DND-41 (cell line): ENCODE data around the gene TMEM256.

Experiments used
- ATAC-seq: fragments of 200-7000 bp; cut with Tn5 transposase; 3 replicates; pipeline ENCODE4 v1.9.1; 2021; ENCODE audit warnings: low read depth; ENCODE audit not compliant: insufficient read depth
- DNase-seq: peaks from one replicate; pipeline ENCODE4 v3.0.0-alpha.2; 2020
- H2AFZ ChIP-seq: 2 replicates; pipeline ENCODE4 v1.6.0; 2012; ENCODE audit warnings: low read depth, low read length
- H3K27ac ChIP-seq: 2 replicates; pipeline ENCODE4 v1.5.1; 2012; ENCODE audit warnings: low read length, inconsistent platforms
- H3K27me3 ChIP-seq: fragments of 200-600 bp; sonication (generic); 2 replicates; pipeline ENCODE4 v1.6.0; 2012; ENCODE audit warnings: low read length, mild to moderate bottlenecking, inconsistent platforms; ENCODE audit not compliant: insufficient read depth, poor library complexity
- H3K36me3 ChIP-seq: 2 replicates; pipeline ENCODE4 v1.5.1; 2012; ENCODE audit warnings: low read length, inconsistent platforms; ENCODE audit not compliant: insufficient read depth
- H3K4me1 ChIP-seq: 2 replicates; pipeline ENCODE4 v1.5.1; 2012; ENCODE audit warnings: mild to moderate bottlenecking, low read length; ENCODE audit not compliant: insufficient read depth
- H3K4me2 ChIP-seq: 2 replicates; pipeline ENCODE4 v1.6.0; 2012; ENCODE audit warnings: mild to moderate bottlenecking, moderate library complexity, low read length, inconsistent platforms; ENCODE audit not compliant: insufficient read depth
- H3K4me3 ChIP-seq, 2 experiments: fragments of 200-600 bp in 1 of 2; shearing (Covaris generic) in 1 of 2; 2 replicates each; pipeline ENCODE4 v1.5.1; 2012 to 2016; ENCODE audit warnings: inconsistent platforms in 2 of 2, low read length in 2 of 2, mild to moderate bottlenecking in 2 of 2, low read depth in 1 of 2, moderate library complexity in 1 of 2
- H3K79me2 ChIP-seq: 2 replicates; pipeline ENCODE4 v1.6.0; 2012; ENCODE audit warnings: low read length, inconsistent platforms; ENCODE audit not compliant: insufficient read depth
- H3K9ac ChIP-seq: 2 replicates; pipeline ENCODE4 v1.6.0; 2012; ENCODE audit warnings: low read depth, mild to moderate bottlenecking, inconsistent platforms, low read length, moderate library complexity
- H3K9me3 ChIP-seq: 2 replicates; pipeline ENCODE4 v1.5.1; 2012; ENCODE audit warnings: low read length, moderate library complexity, mild to moderate bottlenecking, inconsistent platforms; ENCODE audit not compliant: insufficient read depth, severe bottlenecking
- H4K20me1 ChIP-seq: 2 replicates; pipeline ENCODE4 v1.6.0; 2012; ENCODE audit warnings: low read length; ENCODE audit not compliant: insufficient read depth
- CTCF ChIP-seq: IDR thresholded peaks from 2 replicates; pipeline ENCODE4 v1.5.1; 2012; ENCODE audit warnings: borderline replicate concordance, low read length, moderate library complexity, mild to moderate bottlenecking; ENCODE audit not compliant: poor library complexity, severe bottlenecking; ENCODE audit errors: extremely low read depth
- EZH2 ChIP-seq: IDR thresholded peaks from 3 replicates; pipeline ENCODE4 v1.6.1; 2012; ENCODE audit warnings: borderline replicate concordance, low read depth, mild to moderate bottlenecking, moderate library complexity, low read length, inconsistent platforms; ENCODE audit not compliant: severe bottlenecking

Gene TMEM256

GRCh38 chr17:7416323-7416722 lies 12.4 kb upstream of the TMEM256 start:
- no peaks in the 10 kb centered on the region for H3K9me3 ChIP-seq
- no peak overlapping the region for H3K27ac ChIP-seq
- no peak for ATAC-seq
- no peak overlapping the region for H3K9ac ChIP-seq
- no peak overlapping the region for H2AFZ ChIP-seq
- no peaks in the 10 kb centered on the region for H3K79me2 ChIP-seq
- H3K4me2 ChIP-seq = no peak overlapping the region
- TF ChIP-seq EZH2 (no peak), CTCF (no peak)
- H3K27me3 ChIP-seq = no peaks in the 10 kb centered on the region
- H3K36me3 ChIP-seq = no peaks in the 10 kb centered on the region
- no peaks in the 10 kb centered on the region for H3K4me1 ChIP-seq
- no peaks in the 10 kb centered on the region for H4K20me1 ChIP-seq
- no peak for DNase-seq
- H3K4me3 ChIP-seq = no peak overlapping the region

GRCh38 chr17:7415784-7416183 lies 11.9 kb upstream of the TMEM256 start:
- Histone ChIP-seq H3K27me3 (no peaks in the 10 kb centered on the region), H3K4me2 (no peak overlapping the region), H2AFZ (no peak overlapping the region), H3K9ac (no peak overlapping the region), H3K9me3 (no peaks in the 10 kb centered on the region), H3K27ac (no peak overlapping the region), H3K4me3 (no peak overlapping the region), H4K20me1 (no peaks in the 10 kb centered on the region), H3K4me1 (no peaks in the 10 kb centered on the region), H3K36me3 (0 out of 2 replicates have a peak, but pooled peaks cover under 1% of the 10 kb centered on the region), H3K79me2 (no peaks in the 10 kb centered on the region)
- TF ChIP-seq EZH2 (no peak), CTCF (no peak)
- DNase-seq (no peak), ATAC-seq (no peak)

- no peaks in the 10 kb centered on the region for H4K20me1 ChIP-seq
- H3K9me3 ChIP-seq = no peaks in the 10 kb centered on the region
- peaks cover 9% of the 10 kb centered on the region; the same call in 1 of the 2 replicates for H3K36me3 ChIP-seq
- no peaks in the 10 kb centered on the region for H3K4me1 ChIP-seq
- no peaks in the 10 kb centered on the region for H3K27me3 ChIP-seq
- DNase-seq (no peak), ATAC-seq (no peak)
- TF ChIP-seq CTCF (no peak), EZH2 (no peak)
- H3K79me2 ChIP-seq = no peaks in the 10 kb centered on the region
- H3K9ac ChIP-seq = no peak overlapping the region
- H2AFZ ChIP-seq = no peak overlapping the region
- no peak overlapping the region for H3K27ac ChIP-seq
- H3K4me3 ChIP-seq = no peak overlapping the region
- no peak overlapping the region for H3K4me2 ChIP-seq
Measured at GRCh38 chr17:7414837-7415236, 10.9 kb upstream of the TMEM256 start.
